Measurements from ENCODE around the gene NHLRC2.

DNA sequence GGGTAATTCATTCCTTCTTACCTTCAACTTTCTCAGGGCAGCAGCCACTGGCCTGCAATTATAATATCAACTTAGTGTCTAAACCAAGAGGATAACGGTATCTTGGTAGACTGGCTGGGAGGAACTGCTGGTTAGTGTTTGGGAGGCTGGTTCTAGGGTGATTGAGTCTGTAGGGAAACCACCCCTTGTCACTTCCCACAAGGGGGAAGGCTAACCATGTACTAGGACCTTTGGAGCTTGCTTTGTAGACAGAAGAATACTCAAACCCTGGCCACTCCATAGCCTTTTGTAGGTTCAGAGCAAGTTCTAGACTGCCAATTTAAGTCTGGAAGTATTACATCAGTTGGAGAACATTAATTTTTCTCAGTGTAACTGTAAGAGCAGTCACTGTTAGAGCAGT is 51.3 kb downstream of the NHLRC2 start:
- TF ChIP-seq, protein P1, sequence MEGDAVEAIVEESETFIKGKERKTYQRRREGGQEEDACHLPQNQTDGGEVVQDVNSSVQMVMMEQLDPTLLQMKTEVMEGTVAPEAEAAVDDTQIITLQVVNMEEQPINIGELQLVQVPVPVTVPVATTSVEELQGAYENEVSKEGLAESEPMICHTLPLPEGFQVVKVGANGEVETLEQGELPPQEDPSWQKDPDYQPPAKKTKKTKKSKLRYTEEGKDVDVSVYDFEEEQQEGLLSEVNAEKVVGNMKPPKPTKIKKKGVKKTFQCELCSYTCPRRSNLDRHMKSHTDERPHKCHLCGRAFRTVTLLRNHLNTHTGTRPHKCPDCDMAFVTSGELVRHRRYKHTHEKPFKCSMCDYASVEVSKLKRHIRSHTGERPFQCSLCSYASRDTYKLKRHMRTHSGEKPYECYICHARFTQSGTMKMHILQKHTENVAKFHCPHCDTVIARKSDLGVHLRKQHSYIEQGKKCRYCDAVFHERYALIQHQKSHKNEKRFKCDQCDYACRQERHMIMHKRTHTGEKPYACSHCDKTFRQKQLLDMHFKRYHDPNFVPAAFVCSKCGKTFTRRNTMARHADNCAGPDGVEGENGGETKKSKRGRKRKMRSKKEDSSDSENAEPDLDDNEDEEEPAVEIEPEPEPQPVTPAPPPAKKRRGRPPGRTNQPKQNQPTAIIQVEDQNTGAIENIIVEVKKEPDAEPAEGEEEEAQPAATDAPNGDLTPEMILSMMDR (IDR thresholded peaks at IDR 0.05 in 2 of 3, conservative IDR thresholded peaks at IDR 0.05 in 1 of 3; ENCODE audit: borderline replicate concordance in 1 of 3, insufficient read depth in 1 of 3, low read depth in 2 of 3, low read length in 2 of 3) = no peak
- TF ChIP-seq, protein P2, sequence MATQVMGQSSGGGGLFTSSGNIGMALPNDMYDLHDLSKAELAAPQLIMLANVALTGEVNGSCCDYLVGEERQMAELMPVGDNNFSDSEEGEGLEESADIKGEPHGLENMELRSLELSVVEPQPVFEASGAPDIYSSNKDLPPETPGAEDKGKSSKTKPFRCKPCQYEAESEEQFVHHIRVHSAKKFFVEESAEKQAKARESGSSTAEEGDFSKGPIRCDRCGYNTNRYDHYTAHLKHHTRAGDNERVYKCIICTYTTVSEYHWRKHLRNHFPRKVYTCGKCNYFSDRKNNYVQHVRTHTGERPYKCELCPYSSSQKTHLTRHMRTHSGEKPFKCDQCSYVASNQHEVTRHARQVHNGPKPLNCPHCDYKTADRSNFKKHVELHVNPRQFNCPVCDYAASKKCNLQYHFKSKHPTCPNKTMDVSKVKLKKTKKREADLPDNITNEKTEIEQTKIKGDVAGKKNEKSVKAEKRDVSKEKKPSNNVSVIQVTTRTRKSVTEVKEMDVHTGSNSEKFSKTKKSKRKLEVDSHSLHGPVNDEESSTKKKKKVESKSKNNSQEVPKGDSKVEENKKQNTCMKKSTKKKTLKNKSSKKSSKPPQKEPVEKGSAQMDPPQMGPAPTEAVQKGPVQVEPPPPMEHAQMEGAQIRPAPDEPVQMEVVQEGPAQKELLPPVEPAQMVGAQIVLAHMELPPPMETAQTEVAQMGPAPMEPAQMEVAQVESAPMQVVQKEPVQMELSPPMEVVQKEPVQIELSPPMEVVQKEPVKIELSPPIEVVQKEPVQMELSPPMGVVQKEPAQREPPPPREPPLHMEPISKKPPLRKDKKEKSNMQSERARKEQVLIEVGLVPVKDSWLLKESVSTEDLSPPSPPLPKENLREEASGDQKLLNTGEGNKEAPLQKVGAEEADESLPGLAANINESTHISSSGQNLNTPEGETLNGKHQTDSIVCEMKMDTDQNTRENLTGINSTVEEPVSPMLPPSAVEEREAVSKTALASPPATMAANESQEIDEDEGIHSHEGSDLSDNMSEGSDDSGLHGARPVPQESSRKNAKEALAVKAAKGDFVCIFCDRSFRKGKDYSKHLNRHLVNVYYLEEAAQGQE (IDR thresholded peaks at IDR 0.05; ENCODE audit: low read depth) = no peak
- no peak for TF ChIP-seq POLR2AphosphoS5 (IDR thresholded peaks at IDR 0.05; ENCODE audit: low read depth, low read length)
- no peak for TF ChIP-seq EZH2 (IDR thresholded peaks at IDR 0.05)
- TF ChIP-seq CBX3 (IDR thresholded peaks at IDR 0.05; ENCODE audit: low read depth) = no peak
- TF ChIP-seq ZNF274 (IDR thresholded peaks at IDR 0.05; ENCODE audit: low read depth, low read length) = no peak
- TF ChIP-seq JUND (IDR thresholded peaks at IDR 0.05) = no peak
- no peak for TF ChIP-seq MAX (IDR thresholded peaks at IDR 0.05)
- no peak for TF ChIP-seq RAD21 (IDR thresholded peaks at IDR 0.05; ENCODE audit: low read depth)
- TF ChIP-seq TCF7L2 (IDR thresholded peaks at IDR 0.05; ENCODE audit: borderline replicate concordance, extremely low read depth, insufficient read depth, insufficient read length) = no peak
- TF ChIP-seq POLR2A (IDR thresholded peaks at IDR 0.05; ENCODE audit: borderline replicate concordance, extremely low read depth, insufficient read depth, insufficient read length) = no peak
- no peak for TF ChIP-seq CEBPB (IDR thresholded peaks at IDR 0.05; ENCODE audit: low read depth)
- no peak for TF ChIP-seq EZH2phosphoT487 (IDR thresholded peaks at IDR 0.05; ENCODE audit: borderline replicate concordance)

All from HCT116 (cell line).